GM18867 (cell line): ENCODE results near the gene UFSP1.
"Not testable (repeated sequence)": the region's sequence is repeated elsewhere in the genome, so short reads cannot be mapped to it uniquely, and the experiment has no call there.

ENCODE experiments used
- ATAC-seq: cut with Tn5 transposase; IDR thresholded peaks from one replicate; pipeline ENCODE4 v1.9.1; 2021; ENCODE audit warnings: mild to moderate bottlenecking, moderate library complexity; ENCODE audit not compliant: unreplicated experiment

Gene UFSP1

GRCh38 chr7:100860702-100861615, 28.6 kb downstream of the UFSP1 start:
- no peak for ATAC-seq

- ATAC-seq, result no peak
Measured at GRCh38 chr7:100859856-100860255, 29.7 kb downstream of the UFSP1 start.

DNA sequence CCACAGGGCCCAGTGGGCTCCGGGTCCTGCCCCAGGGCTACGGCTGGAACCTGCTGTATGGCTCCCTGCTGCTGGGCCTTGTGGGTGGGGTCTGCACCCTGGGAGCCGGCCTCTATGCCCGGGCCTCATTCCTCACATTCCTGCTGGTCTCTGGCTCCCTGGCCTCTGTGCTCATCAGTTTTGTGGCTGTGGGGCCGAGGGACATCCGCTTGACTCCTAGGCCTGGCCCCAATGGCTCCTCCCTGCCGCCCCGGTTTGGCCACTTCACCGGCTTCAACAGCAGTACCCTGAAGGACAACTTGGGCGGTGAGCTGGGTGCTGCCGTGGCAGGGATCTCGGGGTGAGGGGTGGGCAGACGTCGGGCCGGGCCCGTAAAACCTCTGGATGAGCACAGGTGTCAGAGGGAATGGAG, 32.6 kb downstream of the UFSP1 start:
- no peak for ATAC-seq

DNA sequence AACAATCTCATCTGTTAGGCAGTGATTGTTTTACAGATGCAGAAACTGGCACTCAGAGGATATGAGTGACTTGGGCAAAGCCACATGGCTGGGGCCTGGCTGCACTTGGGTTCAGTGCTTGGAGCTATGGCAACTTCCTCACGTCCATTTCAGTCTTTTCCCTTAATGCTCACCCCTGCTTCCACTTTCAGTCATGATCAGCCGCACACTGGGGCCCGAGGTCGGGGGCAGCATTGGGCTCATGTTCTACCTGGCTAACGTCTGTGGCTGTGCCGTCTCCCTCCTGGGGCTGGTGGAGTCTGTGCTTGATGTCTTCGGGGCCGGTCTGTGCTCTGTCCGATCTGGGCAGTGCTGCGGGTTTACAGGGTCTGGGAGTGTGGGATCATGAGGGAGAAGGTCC, 34.0 kb downstream of the UFSP1 start:
- ATAC-seq, result no peak

GRCh38 chr7:100854899-100855298, 34.6 kb downstream of the UFSP1 start:
- not testable (repeated sequence) for ATAC-seq

DNA sequence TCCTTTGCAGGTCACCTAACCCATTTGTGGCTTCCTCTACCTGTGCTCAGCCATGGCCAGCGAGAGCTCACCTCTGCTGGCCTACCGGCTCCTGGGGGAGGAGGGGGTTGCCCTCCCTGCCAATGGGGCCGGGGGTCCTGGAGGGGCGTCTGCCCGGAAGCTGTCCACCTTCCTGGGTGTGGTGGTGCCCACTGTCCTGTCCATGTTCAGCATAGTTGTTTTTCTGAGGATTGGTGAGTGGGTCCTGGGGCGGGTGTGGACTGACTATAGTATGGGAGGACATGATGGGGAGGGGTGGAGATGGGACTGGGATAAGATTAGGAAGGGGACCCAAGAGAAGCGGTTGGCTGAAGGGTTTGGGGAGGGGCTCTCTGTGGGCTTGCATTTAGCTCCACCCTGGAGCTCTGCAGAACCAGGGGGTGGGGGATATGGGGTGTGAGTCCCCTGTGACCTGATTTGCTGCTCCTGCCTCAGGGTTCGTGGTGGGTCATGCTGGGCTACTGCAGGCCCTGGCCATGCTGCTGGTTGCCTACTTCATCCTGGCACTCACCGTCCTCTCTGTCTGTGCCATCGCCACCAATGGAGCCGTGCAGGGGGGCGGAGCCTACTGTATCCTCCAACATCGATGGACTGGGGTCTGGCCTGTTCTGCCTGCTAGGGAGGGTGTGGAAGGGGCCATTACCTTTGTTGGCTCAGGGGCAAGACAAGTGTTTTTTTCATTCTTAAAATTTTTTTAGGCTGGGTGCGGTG, 35.2 kb downstream of the UFSP1 start:
- ATAC-seq, result no peak

DNA sequence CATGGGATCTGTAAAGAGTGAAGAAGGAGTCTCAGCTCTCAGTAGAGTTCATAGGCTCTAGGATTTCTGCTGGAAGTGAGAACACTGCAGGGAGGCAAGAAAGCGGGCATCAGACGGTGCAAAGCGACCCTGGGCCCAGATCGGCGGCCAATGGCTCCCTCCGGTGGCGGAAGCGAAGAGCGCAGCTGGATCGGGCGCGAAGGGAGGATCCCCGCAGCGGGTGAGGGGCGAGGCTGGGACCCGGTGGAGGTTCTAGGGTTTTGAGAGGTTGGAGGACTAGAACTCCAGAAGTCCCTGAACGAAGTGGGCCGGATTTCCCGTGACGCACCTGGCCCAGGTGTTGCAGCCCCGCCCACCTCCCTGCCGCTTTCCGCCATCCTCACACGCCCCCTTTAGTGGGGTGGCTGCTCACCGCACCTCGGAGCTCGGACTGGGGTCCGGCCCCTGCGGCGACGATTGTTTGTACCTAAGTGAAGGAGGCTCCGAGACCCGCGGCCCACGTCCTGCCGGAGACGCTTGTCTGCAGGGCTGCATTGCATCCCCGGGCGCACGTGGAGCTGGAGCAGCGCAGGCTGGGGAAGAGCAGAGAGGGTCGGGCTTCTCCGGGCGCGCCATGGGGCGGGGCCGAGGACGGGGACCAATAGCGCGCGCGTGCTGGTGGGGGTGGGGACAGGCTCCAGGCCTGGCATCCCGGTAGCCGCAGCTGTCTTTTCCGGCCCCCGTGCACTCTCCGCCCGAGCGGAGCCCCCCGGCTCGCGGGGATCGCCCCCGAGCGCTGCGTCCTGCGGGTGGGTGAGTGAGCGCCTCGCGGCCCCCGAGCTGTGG, 37.3 kb downstream of the UFSP1 start, which contains the start of gene SLC12A9:
SLC12A9 (plus strand) TSS at position 666 of the 825 bp plus-strand sequence. CDS start 1,485 bp downstream, outside the sequence.
- peak; percentile 88 for ATAC-seq

DNA sequence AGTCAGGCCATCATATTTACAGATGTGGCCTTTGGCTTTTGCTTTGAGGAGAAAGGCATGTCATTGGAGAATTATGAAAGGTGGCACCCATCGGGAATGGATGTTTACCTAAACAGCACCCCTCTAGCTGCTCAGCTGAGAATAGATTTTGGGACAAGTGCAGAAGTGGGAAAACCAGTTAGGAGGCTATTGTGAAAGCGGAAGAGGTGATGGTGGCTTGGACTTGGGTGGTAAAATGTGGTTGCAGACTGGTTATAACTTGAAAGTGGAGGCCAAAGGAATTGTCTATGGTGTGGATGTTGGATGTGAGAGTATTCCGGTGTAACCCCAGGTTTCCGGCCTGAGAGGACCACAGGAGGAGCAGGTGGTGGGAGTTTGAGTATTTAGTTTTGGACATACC, 42.2 kb downstream of the UFSP1 start:
- no peak for ATAC-seq

- ATAC-seq, result no peak
Measured at GRCh38 chr7:100840470-100841100, 48.9 kb downstream of the UFSP1 start.

DNA sequence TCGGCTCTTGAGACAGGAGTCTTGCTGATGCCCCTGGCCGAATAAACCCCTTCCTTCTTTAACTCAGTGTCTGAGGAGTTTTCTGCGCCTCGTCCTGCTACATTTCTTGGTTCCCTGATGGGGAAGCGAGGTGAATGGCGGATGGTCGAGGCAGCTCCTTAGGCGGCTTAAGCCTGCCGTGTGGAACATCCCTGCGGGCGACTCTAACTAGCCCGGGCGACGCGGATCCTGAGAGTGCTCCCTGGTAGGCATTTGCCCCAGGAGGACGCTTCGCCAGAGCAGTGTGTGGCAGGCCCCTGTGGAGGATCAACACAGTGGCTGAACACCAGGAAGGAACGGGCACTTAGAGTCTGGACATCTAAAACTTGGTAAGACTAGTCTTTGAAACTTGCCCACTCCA, 50.2 kb downstream of the UFSP1 start:
- ATAC-seq, result no peak
